Measurements from ENCODE around the gene TCF21. TPM values are rescaled to one million over a fixed set of nuclear protein-coding genes. Genes with fewer than 3 reads are reported as not detected.
A peak's percentile ranks its signal among the peaks of the same experiment; 100 is the strongest.
"Not testable (repeated sequence)": the region's sequence is repeated elsewhere in the genome, so short reads cannot be mapped to it uniquely, and the experiment has no call there.

TCF21 gene
- total and polyA plus RNA-seq, 10 donors, result 3.6 to 109 (median 27.6) TPM

- Histone ChIP-seq H3K36me3 (no peaks in the 10 kb centered on the region), H3K9me3 (no peaks in the 10 kb centered on the region), H3K27me3 (replicated peaks in 1 of 7) (peaks cover 0 to 11% (median 5%) of the 10 kb centered on the region in 7 donors), H3K4me1 (peaks cover 0 to 17% (median 5%) of the 10 kb centered on the region in 6 donors), H3K4me3 (no peak overlapping the region), H3K27ac (no peak overlapping the region)
- no peak for TF ChIP-seq POLR2AphosphoS5 (IDR thresholded peaks at IDR 0.05)
- no peak for TF ChIP-seq CTCF (IDR thresholded peaks at IDR 0.05 in 8 of 11, conservative IDR thresholded peaks at IDR 0.05 in 3 of 11)
- TF ChIP-seq POLR2A (IDR thresholded peaks at IDR 0.05), result no peak
- intact Hi-C loops (cut with DNase I; ENCODE audit: low total_unique reads), result loop anchor here (10.0 kb wide), 1 partner anchor 345 kb away; no protein-coding TSS in a partner anchor
- no peak for DNase-seq
- 63 to 85% (median 69%) methylated on average over 5 of the region's 5 CpGs for WGBS, 5 donors
Observed at GRCh38 chr6:133919362-133919761, 30.4 kb downstream of the TCF21 start.

DNA sequence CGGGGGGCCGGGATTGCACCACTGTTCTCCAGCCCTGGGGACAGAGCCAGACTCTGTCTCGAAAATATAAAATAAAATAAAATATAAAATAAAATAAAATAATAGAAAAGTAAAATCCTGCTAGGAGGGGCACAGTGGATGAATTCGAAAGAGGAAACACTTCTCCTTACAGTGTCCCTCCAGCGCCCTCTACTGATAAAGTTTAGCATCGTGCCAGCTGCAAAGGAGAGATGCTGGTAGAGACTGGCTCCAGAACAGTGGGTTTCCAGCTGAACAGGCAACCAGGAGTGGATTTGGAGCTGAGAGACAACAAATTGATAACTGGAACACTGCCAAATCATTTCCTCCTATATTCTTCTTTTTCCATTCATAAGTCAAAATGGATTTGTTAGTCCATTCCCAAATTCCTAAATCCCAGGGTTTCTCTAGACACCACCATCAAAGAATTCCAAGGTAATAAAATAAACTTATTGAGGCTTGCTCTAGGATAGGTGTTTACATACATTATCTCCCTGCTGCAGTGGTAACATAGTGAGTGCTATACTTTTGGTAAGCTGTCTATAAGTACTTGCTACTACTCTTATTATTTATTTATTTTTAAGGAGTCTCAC, 32.4 kb downstream of the TCF21 start:
- TF ChIP-seq CTCF (IDR thresholded peaks at IDR 0.05 in 8 of 11, conservative IDR thresholded peaks at IDR 0.05 in 3 of 11), result peak; percentile 25 to 84 (median 70)
- no peak for TF ChIP-seq POLR2AphosphoS5 (IDR thresholded peaks at IDR 0.05)
- DNase-seq, result no peak
- Histone ChIP-seq H3K36me3 (no peaks in the 10 kb centered on the region), H3K9me3 (no peaks in the 10 kb centered on the region), H3K4me1 (peaks cover 0 to 14% (median 5%) of the 10 kb centered on the region in 6 donors), H3K4me3 (peak overlapping the region in 2 of 8 donors; percentile 15 to 38), H3K27me3 (replicated peaks in 1 of 7) (peaks cover 0 to 20% (median 0%) of the 10 kb centered on the region in 7 donors), H3K27ac (no peak overlapping the region)
- WGBS, 5 donors, result 25 to 26% (median 26%) methylated on average over 6 of the region's 6 CpGs
- intact Hi-C loops (cut with DNase I; ENCODE audit: low total_unique reads), result loop anchor here (10.0 kb wide), 1 partner anchor 143 kb away; no protein-coding TSS in a partner anchor

DNA sequence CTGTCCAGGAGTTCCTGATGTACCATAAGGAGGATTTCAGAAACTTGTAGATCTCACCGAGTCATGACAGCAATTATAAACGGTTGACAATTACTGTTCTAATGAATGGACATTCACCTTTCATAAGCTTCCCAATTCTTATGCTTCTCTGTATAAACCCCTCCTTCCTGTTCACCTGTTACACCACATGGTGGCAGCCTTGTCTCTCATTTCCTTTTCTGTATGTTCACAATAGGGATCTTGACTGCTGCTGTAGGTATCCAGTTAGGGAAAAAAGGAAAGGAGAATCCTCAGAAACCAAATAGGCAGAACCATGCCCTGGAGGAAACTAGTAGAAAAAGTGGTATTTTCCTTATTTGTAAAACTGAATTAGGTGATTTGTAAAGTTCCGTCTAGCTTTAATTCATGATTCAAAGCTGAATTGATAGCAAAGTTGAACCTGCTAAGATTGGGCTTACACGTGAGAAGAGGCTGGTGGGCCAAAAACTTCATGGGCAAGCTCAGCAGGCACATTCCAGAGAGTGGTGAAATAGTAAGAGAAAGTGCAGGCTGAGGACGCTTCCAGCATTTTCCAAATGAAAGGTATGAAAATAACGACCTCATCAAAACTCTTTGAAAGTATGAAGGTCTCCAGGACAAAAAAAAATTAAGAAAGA, 35.2 kb downstream of the TCF21 start:
- H3K4me1 ChIP-seq, result peaks cover 0 to 7% (median 0%) of the 10 kb centered on the region in 6 donors
- no peak overlapping the region for H3K27ac ChIP-seq
- WGBS, 5 donors, result 27 to 36% (median 32%) methylated on average over 6 of the region's 6 CpGs
- peaks cover 0 to 40% (median 9%) of the 10 kb centered on the region in 7 donors for H3K27me3 ChIP-seq (replicated peaks in 1 of 7)
- TF ChIP-seq CTCF (IDR thresholded peaks at IDR 0.05 in 8 of 11, conservative IDR thresholded peaks at IDR 0.05 in 3 of 11) (peak; percentile 75 to 90 (median 83)), POLR2AphosphoS5 (IDR thresholded peaks at IDR 0.05) (no peak), POLR2A (IDR thresholded peaks at IDR 0.05) (no peak)
- no peak overlapping the region for H3K4me3 ChIP-seq
- no peaks in the 10 kb centered on the region for H3K9me3 ChIP-seq
- H3K36me3 ChIP-seq, result no peaks in the 10 kb centered on the region
- intact Hi-C loops (cut with DNase I; ENCODE audit: low total_unique reads), result loop anchor here (2.0 to 10.0 kb wide), 2 partner anchors 141 to 171 kb away; no protein-coding TSS in a partner anchor
- no peak for DNase-seq

DNA sequence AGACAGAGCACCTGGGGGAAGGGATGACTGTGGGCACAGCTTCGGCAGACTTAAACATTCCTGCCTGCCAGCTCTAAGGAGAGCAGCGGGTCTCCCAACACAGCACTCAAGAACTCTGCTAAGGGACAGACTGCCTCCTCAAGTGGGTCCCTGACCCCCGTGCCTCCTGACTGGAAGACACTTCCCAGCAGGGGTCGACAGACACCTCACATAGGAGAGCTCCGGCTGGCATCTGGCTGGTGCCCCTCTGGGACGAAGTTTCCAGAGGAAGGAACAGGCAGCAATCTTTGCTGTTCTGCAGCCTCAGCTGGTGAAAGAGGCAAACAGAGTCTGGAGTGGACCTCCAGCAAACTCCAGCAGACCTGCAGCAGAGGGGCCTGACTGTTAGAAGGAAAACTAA, 42.3 kb downstream of the TCF21 start:
- DNase-seq; H3K4me1 ChIP-seq; intact Hi-C loops (cut with DNase I; ENCODE audit: low total_unique reads); H3K27ac ChIP-seq; H3K36me3 ChIP-seq; H3K4me3 ChIP-seq: not testable (repeated sequence)
- Histone ChIP-seq H3K27me3 (replicated peaks in 1 of 7) (peaks cover 0 to 28% (median 9%) of the 10 kb centered on the region in 7 donors), H3K9me3 (peaks cover 0 to 23% (median 12%) of the 10 kb centered on the region in 8 donors)
- WGBS, 5 donors, result 63 to 80% (median 70%) methylated on average over 4 to 6 of the region's 6 CpGs

DNA sequence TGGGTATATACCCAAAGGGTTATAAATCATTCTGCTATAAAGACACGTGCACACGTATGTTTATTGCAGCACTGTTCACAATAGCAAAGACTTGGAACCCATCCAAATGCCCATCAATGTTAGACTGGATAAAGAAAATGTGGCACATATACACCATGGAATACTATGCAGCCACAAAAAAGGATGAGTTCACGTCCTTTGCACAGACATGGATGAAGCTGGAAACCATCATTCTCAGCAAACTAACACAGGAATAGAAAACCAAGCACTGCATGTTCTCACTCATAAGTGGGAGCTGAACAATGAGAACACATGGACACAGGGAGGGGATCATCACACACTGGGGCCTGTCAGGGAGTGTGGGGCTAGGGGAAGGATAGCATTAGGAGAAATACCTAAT, 47.4 kb downstream of the TCF21 start:
- DNase-seq; H3K4me1 ChIP-seq; H3K27ac ChIP-seq; H3K36me3 ChIP-seq; H3K4me3 ChIP-seq; H3K27me3 ChIP-seq (replicated peaks in 1 of 7): not testable (repeated sequence)
- WGBS, 5 donors, result 93 to 96% (median 94%) methylated on average over 3 of the region's 3 CpGs
- intact Hi-C loops (cut with DNase I; ENCODE audit: low total_unique reads), result loop anchor here (5.0 kb wide), 1 partner anchor 36 kb away; no protein-coding TSS in a partner anchor
- H3K9me3 ChIP-seq, result peaks cover 0 to 26% (median 12%) of the 10 kb centered on the region in 8 donors
